Lower leg skin (tissue), 4 donors: ENCODE measurements around the gene CNIH2. TPM values are rescaled to one million over a fixed set of nuclear protein-coding genes. Genes with fewer than 3 reads are reported as not detected.

Source experiments
- DNase-seq, 2 donors: peaks; one replicate each; pipeline ENCODE4 v3.0.0-alpha.2; 2019; ENCODE audit warnings: low spot score in 2 of 2
- H3K4me3 ChIP-seq: fragments of 200-600 bp; sonication (generic); 2 replicates; pipeline ENCODE4 v1.5.1; 2017; ENCODE audit warnings: mild to moderate bottlenecking, low read depth; ENCODE audit not compliant: poor library complexity, severe bottlenecking
- CTCF ChIP-seq, 3 donors: fragments of 450-650 bp; IDR thresholded peaks; one replicate each; pipeline ENCODE4 v1.5.1; 2016; ENCODE audit warnings: antibody characterized with exemption in 3 of 3, mild to moderate bottlenecking in 3 of 3, moderate library complexity in 2 of 3
- POLR2A ChIP-seq, 2 donors: fragments of 450-650 bp; IDR thresholded peaks; one replicate each; pipeline ENCODE4 v1.6.1; 2016 to 2017; ENCODE audit warnings: antibody characterized with exemption in 2 of 2, mild to moderate bottlenecking in 1 of 2, moderate library complexity in 1 of 2
- WGBS, 2 donors: methylation state at CpG; one replicate each; pipeline ENCODE4 v1.1.5; 2018; 5-methylcytosine and 5-hydroxymethylcytosine counted together
- intact Hi-C: fragments of 100-400 bp; cut with DNase I; formaldehyde crosslinking; loops from one replicate; pipeline ENCODE4 v1.15.0; 2023; ENCODE audit warnings: low total_unique reads
- total RNA-seq, 4 donors: library from RNA; depleted of rRNA; stranded (reverse); fragments of >200 nt; gene quantifications; one replicate each; pipeline ENCODE4 v1.1.0, GENCODE V29; 2016

Gene CNIH2
- total RNA-seq, 4 donors from 2014 or later = 0.42 to 3.2 TPM; not detected in 2

DNA sequence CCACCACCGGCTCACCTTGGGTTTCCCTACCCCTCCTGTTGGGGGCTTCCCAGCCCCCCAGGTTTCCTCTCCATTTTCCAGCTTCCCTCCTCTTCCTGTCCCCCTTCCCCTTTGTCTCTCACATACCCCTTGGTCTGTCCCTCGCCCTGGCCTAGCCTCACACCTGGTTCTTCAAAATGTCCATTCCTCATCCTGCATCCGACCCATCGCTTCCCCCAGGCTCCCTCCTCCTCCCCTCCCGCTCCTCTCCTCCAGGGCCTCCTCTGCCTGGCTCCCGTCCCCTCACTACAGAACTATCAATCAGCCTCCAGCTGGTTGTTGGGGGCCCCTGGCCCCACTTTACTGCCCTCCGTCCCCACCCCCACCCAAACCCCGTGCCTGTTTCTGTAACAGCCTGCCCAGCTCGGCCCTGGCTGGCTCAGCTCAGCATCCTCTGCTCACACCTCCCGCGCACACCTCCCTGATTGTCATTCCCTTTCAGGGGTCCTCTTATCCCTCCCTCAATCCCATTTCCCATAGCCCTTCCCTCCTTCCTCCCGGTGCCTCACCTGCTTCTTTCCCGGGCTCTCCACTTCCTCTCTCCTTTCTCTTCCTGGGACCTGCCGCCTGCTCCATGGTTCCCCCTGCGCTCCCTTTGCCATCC is 1.2 kb downstream of the CNIH2 start:
- WGBS, 2 donors = 73% methylated on average over 15 of the region's 15 CpGs
- no peak for DNase-seq
- no peak overlapping the region for H3K4me3 ChIP-seq
- TF ChIP-seq POLR2A (IDR thresholded peaks at IDR 0.05) (no peak), CTCF (IDR thresholded peaks at IDR 0.05) (no peak)
- intact Hi-C loops = no loop called here

GRCh38 chr11:66280428-66280827 is 2.5 kb downstream of the CNIH2 start:
- no peak for DNase-seq
- intact Hi-C loops = no loop called here
- TF ChIP-seq POLR2A (IDR thresholded peaks at IDR 0.05) (no peak), CTCF (IDR thresholded peaks at IDR 0.05) (no peak)
- H3K4me3 ChIP-seq = no peak overlapping the region
- 67 to 80% methylated on average over 4 to 14 of the region's 14 CpGs for WGBS, 2 donors

GRCh38 chr11:66281001-66281400 is 3.0 kb downstream of the CNIH2 start:
- 83 to 85% methylated on average over 6 of the region's 6 CpGs for WGBS, 2 donors
- TF ChIP-seq CTCF (IDR thresholded peaks at IDR 0.05) = no peak
- TF ChIP-seq POLR2A (IDR thresholded peaks at IDR 0.05) = no peak
- no peak for DNase-seq
- intact Hi-C loops = no loop called here
- H3K4me3 ChIP-seq = no peak overlapping the region

- intact Hi-C loops = no loop called here
- no peak for DNase-seq
- no peak for TF ChIP-seq CTCF (IDR thresholded peaks at IDR 0.05)
- TF ChIP-seq POLR2A (IDR thresholded peaks at IDR 0.05) = no peak
- H3K4me3 ChIP-seq = no peak overlapping the region
- 39 to 43% methylated on average over 14 to 18 of the region's 20 CpGs for WGBS, 2 donors
Observed at GRCh38 chr11:66281776-66282467, 3.9 kb downstream of the CNIH2 start.

DNA sequence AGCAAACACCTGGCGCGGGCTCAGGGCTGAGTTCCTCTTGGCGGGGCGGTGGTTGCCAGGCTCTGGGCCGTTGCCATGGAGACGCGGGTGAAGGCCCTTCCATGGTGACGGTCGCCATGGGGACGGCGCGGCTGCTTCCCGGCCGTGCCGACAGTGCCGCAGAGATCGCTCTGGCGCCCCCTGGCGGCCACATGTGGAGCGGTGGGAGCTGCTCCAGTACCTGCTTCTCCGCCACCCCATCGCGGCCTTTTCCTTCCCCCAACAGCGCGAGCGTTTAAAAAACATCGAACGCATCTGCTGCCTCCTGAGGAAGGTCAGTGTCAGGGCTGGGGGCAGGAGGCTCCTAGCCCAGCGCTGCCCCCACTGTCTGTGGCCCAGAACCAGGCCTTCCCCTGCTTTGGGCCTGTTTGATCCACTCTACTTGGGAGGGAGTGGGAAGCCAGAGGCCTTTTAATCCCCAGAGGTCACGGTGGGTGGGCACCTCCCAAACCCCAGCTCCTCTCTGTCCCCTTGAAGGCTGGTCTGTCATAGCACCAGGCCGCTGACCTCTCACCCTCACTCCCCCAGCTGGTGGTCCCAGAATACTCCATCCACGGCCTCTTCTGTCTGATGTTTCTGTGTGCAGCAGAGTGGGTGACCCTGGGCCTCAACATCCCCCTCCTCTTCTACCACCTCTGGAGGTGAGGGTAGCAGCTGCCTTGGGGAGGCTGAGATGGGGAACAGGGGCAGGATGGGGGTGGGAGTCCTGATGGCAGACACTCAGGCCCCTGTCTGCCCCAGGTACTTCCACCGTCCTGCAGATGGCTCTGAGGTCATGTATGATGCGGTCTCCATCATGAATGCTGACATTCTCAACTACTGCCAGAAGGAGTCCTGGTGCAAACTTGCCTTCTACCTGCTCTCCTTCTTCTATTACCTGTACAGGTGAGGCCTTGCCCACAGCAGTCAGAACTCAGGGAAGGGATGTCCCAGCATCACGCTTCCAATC is 4.8 kb downstream of the CNIH2 start:
- WGBS, 2 donors = 17 to 21% methylated on average over 21 to 26 of the region's 35 CpGs

More for the DNA sequence above, 4.8 kb downstream of the CNIH2 start:
- peak in 1 of 3 donors; percentile 94 for TF ChIP-seq CTCF (IDR thresholded peaks at IDR 0.05)
- TF ChIP-seq POLR2A (IDR thresholded peaks at IDR 0.05) = no peak
- H3K4me3 ChIP-seq = no peak overlapping the region
- intact Hi-C loops = no loop called here
- DNase-seq = peak; percentile 94 to 99
